ENCODE results near the gene NAGK.
A peak's percentile ranks its signal among the peaks of the same experiment; 100 is the strongest.

Gene NAGK

DNA sequence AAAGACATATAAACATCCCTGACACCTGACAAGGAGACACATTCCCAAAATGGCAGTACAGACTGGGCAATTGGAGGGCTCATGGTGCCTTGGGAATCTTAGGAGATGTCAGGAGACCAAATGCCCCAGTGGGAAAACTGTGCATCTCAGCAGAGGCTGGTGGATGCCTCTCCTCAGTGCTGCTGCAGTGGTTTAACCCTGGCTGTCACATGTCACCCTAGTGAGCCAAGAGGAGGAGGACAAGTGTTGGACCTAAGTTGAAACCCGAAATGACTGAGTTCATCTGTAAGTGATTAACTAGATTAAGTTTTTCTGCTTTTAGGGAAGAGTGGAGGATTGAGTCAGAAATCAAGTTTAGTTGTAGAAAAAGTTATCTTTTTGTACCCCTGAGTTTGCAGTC lies 5.2 kb upstream of the NAGK start:
- no peak for DNase-seq
- peaks cover 64% of the 10 kb centered on the region for H3K27me3 Mint-ChIP-seq (ENCODE audit: low read depth, poor library complexity)
- no peak for TF ChIP-seq CTCF (IDR thresholded peaks at IDR 0.05)
- H3K4me3 Mint-ChIP-seq, result no peak overlapping the region
- peak overlapping the region; percentile 53 for H3K27ac Mint-ChIP-seq
- H3K9me3 Mint-ChIP-seq, result no peaks in the 10 kb centered on the region
- H3K36me3 Mint-ChIP-seq (ENCODE audit: low read depth), result no peaks in the 10 kb centered on the region
- H3K4me1 Mint-ChIP-seq, result peaks cover 12% of the 10 kb centered on the region

GRCh38 chr2:71064110-71064611 lies 4.3 kb upstream of the NAGK start:
- TF ChIP-seq CTCF (IDR thresholded peaks at IDR 0.05), result no peak
- H3K36me3 Mint-ChIP-seq (ENCODE audit: low read depth), result no peaks in the 10 kb centered on the region
- H3K27ac Mint-ChIP-seq, result no peak overlapping the region
- H3K4me1 Mint-ChIP-seq, result peaks cover 16% of the 10 kb centered on the region
- DNase-seq, result no peak
- no peaks in the 10 kb centered on the region for H3K9me3 Mint-ChIP-seq
- H3K27me3 Mint-ChIP-seq (ENCODE audit: low read depth, poor library complexity), result peaks cover 55% of the 10 kb centered on the region
- no peak overlapping the region for H3K4me3 Mint-ChIP-seq

DNA sequence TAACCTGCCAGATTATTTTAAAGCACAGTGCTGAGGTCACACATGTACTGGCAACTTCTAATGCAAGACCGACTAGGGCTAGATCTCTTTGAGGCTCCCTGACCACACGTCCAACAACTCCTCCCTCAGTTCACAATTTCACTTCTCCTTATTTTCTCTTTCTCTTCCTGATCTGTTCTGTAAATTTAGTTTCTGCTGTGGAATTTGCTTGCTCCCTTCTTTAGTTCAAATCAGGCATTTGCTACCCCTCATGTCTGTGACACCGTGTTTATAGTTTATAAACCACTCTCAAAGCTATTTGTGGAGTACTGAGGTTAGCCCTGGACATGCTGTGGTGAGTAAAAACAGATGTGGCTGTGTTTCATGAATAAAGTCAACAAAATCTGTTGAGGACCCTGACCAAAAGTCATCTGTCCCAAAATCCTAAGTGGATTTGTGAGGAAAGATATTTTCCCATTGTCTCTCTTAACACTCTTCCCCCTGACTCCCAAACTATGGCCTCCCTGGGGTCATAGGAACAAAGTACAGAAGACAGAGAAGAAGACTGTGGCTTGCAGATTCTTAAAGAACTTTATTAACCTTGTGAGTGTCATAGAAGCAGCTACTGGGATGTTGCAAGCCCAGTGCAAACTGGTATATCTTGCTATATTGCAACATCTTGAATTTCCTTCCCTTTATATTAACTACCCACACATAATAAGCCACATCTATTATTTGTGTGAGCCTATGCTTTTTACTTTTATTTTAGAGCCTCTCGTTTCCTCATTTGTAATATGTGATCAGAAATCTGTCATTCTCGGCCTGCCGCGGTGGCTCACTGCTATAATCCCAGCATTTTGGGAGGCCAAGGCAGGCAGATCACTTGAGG lies 3.5 kb upstream of the NAGK start:
- Mint-ChIP-seq H3K4me1 (peaks cover 17% of the 10 kb centered on the region), H3K27me3 (ENCODE audit: low read depth, poor library complexity) (peaks cover 51% of the 10 kb centered on the region), H3K36me3 (ENCODE audit: low read depth) (no peaks in the 10 kb centered on the region), H3K4me3 (no peak overlapping the region), H3K9me3 (no peaks in the 10 kb centered on the region), H3K27ac (no peak overlapping the region)
- DNase-seq, result no peak
- no peak for TF ChIP-seq CTCF (IDR thresholded peaks at IDR 0.05)

DNA sequence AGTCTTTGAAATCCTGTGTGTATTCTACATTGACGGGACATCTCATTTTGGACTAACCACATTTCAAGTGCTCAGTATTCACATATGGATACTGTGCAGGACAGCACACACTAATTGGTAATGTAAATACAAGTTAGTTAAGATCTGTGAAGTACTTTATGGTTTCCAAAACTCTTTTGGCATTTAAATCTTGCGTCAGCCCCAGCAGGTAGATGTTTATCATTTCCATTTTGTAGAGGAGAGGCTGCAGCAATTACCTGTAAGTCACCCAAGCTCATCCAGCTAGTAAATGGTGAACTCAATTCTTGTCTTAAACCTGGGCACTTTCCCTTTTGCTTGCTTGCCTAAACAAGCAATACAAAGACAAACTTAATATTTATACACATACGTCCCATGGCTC lies 1.6 kb upstream of the NAGK start:
- no peaks in the 10 kb centered on the region for H3K9me3 Mint-ChIP-seq
- no peak for DNase-seq
- H3K4me3 Mint-ChIP-seq, result peak overlapping the region; percentile 57
- TF ChIP-seq CTCF (IDR thresholded peaks at IDR 0.05), result no peak
- peaks cover 30% of the 10 kb centered on the region for H3K4me1 Mint-ChIP-seq
- H3K36me3 Mint-ChIP-seq (ENCODE audit: low read depth), result no peaks in the 10 kb centered on the region
- peaks cover 35% of the 10 kb centered on the region for H3K27me3 Mint-ChIP-seq (ENCODE audit: low read depth, poor library complexity)
- no peak overlapping the region for H3K27ac Mint-ChIP-seq

DNA sequence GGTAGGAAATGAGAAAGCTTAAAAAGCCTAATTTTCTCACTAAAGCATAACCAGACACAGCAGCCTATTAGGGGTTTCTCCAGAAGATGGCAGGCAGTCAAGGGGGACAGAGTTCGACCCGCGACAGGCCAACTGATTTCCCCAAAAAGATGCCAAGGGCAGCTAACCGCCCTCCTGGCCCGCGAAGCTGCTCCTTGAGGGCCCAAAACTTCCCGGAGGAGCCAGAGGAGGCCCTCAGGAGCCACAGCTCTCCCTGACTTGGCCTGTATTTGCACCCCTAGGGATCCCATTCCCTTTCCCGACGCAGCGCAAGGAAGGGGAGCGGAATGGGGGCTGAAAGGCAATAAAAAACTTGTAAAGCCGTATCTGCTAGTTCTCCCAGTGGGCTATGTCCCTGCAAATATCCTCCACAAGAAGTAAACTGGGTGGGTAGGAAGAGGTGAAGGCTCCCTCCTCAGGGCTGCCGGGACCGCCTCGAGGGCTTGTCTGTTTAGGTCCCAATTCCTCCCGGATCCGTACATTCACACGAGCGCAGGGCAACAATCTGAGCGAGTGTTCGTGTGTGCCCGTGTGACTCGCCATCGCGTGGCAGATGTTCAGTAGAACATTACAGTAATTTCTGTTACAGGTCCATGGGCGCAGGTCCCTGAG lies 756 bp upstream of the NAGK start:
- Mint-ChIP-seq H3K9me3 (no peaks in the 10 kb centered on the region), H3K27me3 (ENCODE audit: low read depth, poor library complexity) (peaks cover 26% of the 10 kb centered on the region), H3K36me3 (ENCODE audit: low read depth) (no peaks in the 10 kb centered on the region), H3K27ac (peak overlapping the region; percentile 76), H3K4me3 (peak overlapping the region; percentile 94), H3K4me1 (peaks cover 30% of the 10 kb centered on the region)
- no peak for DNase-seq
- TF ChIP-seq CTCF (IDR thresholded peaks at IDR 0.05), result no peak
